ENCODE data around the gene MOB2. TPM values are rescaled to one million over a fixed set of nuclear protein-coding genes. Genes with fewer than 3 reads are reported as not detected.
"Not testable (repeated sequence)": the region's sequence is repeated elsewhere in the genome, so short reads cannot be mapped to it uniquely, and the experiment has no call there.

Gene MOB2
- total RNA-seq, 2 donors from 2014 or later, result 30.7 to 31.0 TPM

DNA sequence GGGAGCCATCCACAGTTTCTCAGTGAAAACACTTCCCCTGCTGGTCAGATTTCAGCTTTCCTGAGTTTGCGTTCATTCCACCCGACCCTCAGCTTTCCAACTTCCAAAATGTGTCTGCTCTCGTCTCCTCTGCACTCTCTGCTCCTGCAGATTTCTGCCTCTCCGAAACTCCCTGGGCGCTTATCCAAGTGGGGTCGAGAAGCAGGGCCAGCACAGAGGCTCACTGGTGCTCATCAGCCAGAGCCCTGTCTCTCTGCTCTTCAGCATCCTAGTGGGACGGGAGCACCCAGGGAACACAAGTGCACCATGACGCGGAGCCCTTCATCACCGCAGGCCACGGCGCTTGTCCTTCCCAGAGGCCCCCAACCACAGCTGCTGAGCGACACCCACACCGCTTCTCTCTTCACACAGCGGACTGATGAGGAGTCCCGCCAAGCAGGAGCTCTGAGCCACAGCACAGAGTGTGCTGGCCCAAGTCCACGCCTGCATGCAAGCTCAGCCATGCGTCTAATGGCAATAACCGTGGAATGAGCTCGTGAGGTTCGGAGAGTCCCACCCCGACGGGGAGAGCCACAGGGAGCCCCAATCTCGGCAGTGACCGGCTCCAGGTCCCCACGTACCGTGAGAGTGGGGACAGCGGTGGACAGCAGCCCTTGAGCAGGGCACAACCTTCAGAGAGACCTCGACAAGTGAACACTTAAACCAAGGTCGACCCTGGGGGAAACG lies 27.9 kb upstream of the MOB2 start:
- no peak for DNase-seq

DNA sequence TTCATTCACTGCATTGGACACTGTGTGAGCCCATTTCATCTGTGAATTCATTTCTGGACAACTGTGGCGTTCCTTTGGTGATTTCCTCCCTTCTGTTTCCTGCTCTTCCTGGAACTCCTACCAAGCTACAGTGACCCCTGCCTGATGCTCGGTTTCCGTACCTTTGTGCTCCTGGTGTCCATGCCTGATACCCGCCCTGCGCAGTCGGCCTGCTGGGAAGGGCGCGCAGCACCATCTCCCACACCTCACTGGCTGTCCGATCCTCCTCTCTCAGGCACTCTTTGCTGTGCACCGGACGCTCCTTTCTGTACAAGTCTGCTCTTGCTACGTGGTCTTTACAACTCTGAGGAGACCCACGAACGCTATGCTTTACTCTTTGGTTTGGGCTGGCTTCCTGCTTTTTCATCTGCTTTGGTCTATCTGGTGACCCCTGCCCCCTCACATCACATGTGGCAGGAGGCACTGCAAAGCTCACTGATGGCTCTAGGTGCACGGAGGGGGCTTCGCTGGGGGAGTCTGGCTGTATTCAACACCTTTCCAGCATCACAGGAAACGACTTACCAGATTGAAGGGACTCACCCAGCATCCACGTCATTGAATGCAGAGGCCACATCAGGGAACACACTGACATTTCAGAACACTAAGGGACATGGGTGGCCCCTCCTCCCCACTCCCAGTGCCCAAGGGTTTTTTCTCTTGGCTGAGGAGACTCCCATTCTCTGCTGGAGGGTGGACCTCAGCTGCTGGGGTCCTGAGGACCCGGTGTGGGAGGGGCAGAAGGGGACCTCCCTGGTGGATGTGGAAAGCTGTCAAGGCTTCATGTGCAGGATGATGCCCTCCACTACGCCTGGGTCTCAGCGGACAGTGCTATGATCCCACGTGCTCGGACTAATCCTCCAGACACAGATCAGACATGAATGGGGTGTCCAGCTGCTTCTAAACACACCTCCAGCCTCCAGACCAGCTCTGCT lies 27.0 kb upstream of the MOB2 start:
- Mint-ChIP-seq H3K27me3 (ENCODE audit: low read depth) (no peaks in the 10 kb centered on the region), H3K9me3 (no peaks in the 10 kb centered on the region), H3K4me1 (ENCODE audit: low read depth) (peaks cover 29% of the 10 kb centered on the region), H3K4me3 (no peak overlapping the region), H3K36me3 (ENCODE audit: insufficient read depth in 2 of 2) (no peaks in the 10 kb centered on the region), H3K27ac (no peak overlapping the region)
- ATAC-seq (replicated peaks in 1 of 2) (no peak), DNase-seq (no peak)

More for the DNA sequence above, 27.9 kb upstream of the MOB2 start:
- no peak for ATAC-seq (replicated peaks in 1 of 2)
- H3K4me3 Mint-ChIP-seq, result no peak overlapping the region
- H3K36me3 Mint-ChIP-seq (ENCODE audit: insufficient read depth in 2 of 2), result no peaks in the 10 kb centered on the region
- no peaks in the 10 kb centered on the region for H3K9me3 Mint-ChIP-seq
- no peaks in the 10 kb centered on the region for H3K27me3 Mint-ChIP-seq (ENCODE audit: low read depth)
- H3K4me1 Mint-ChIP-seq (ENCODE audit: low read depth), result peaks cover 37% of the 10 kb centered on the region
- no peak overlapping the region for H3K27ac Mint-ChIP-seq

DNA sequence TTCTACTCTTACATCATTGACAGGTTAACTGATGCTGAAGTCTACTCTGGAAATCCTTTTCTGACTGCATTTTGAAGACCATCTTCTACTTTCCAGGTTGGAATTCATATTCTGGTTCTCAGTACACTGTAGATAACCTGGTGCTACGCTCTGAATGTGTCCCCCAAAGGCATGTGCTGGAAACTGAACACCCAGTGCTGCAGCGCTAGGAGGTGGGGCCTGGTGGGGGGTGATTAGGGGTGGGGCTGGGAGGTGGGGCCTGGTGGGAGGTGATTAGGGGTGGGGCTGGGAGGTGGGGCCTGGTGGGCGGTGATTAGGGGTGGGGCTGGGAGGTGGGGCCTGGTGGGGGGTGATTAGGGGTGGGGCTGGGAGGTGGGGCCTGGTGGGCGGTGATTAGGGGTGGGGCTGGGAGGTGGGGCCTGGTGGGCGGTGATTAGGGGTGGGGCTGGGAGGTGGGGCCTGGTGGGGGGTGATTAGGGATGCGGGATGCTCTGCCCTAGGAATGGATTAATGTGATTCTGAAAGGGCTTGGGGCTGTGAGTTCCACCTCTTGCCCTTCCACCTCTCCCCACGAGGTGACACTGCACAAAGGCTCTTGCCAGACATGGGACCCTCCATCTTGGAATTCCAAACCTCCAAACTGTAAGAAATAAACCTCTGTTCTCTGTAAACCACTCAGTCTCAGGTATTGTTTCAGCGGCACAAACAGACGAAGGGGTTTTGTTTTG lies 26.1 kb upstream of the MOB2 start:
- H3K27ac Mint-ChIP-seq; ATAC-seq (replicated peaks in 1 of 2); H3K27me3 Mint-ChIP-seq (ENCODE audit: low read depth); H3K4me3 Mint-ChIP-seq; H3K36me3 Mint-ChIP-seq (ENCODE audit: insufficient read depth in 2 of 2); H3K9me3 Mint-ChIP-seq; DNase-seq: not testable (repeated sequence)
- H3K4me1 Mint-ChIP-seq (ENCODE audit: low read depth), result peaks cover 26% of the 10 kb centered on the region

DNA sequence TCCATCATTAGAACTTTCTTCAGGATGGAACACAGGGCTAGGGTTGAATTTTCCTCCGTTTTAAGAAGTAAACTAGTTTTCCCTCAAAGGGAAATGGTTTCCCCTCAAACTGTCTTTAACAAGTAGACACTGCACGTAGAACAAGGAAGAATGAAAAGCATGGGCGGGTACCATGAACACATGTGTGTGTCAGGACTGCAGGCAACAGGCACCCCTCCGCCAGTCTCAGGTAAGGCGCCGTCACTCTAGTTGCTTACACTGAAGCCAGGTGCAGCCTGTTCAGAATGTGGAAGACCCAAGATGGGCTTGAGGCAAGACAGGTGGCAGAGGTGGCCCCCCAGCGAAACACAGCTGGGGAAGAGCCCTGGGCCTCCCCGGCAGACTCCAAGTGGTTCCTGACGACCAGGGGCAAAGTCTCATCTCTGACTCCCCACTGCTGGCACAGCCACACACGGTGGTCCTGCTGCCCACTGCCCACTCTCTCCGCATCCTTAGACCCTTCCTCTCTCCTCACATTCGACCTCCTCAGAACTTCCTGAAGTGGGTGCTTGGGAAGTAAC lies 25.4 kb upstream of the MOB2 start:
- H3K27ac Mint-ChIP-seq, result no peak overlapping the region
- H3K4me1 Mint-ChIP-seq (ENCODE audit: low read depth), result peaks cover 20% of the 10 kb centered on the region
- H3K36me3 Mint-ChIP-seq (ENCODE audit: insufficient read depth in 2 of 2), result no peaks in the 10 kb centered on the region
- ATAC-seq (replicated peaks in 1 of 2) (no peak), DNase-seq (no peak)
- H3K27me3 Mint-ChIP-seq (ENCODE audit: low read depth), result no peaks in the 10 kb centered on the region
- no peaks in the 10 kb centered on the region for H3K9me3 Mint-ChIP-seq
- H3K4me3 Mint-ChIP-seq, result no peak overlapping the region

GRCh38 chr11:1510928-1511327 lies 24.3 kb upstream of the MOB2 start:
- no peaks in the 10 kb centered on the region for H3K36me3 Mint-ChIP-seq (ENCODE audit: insufficient read depth in 2 of 2)
- H3K4me3 Mint-ChIP-seq, result no peak overlapping the region
- no peaks in the 10 kb centered on the region for H3K9me3 Mint-ChIP-seq
- no peak overlapping the region for H3K27ac Mint-ChIP-seq
- DNase-seq (no peak), ATAC-seq (replicated peaks in 1 of 2) (no peak)
- H3K27me3 Mint-ChIP-seq (ENCODE audit: low read depth), result no peaks in the 10 kb centered on the region
- peaks cover 10% of the 10 kb centered on the region for H3K4me1 Mint-ChIP-seq (ENCODE audit: low read depth)

GRCh38 chr11:1510351-1510750 lies 23.8 kb upstream of the MOB2 start:
- H3K4me3 Mint-ChIP-seq; H3K4me1 Mint-ChIP-seq (ENCODE audit: low read depth); H3K27me3 Mint-ChIP-seq (ENCODE audit: low read depth); H3K9me3 Mint-ChIP-seq; ATAC-seq (replicated peaks in 1 of 2); H3K36me3 Mint-ChIP-seq (ENCODE audit: insufficient read depth in 2 of 2); DNase-seq; H3K27ac Mint-ChIP-seq: not testable (repeated sequence)

GRCh38 chr11:1509626-1510255 lies 23.2 kb upstream of the MOB2 start:
- Mint-ChIP-seq H3K36me3 (ENCODE audit: insufficient read depth in 2 of 2) (no peaks in the 10 kb centered on the region), H3K4me3 (no peak overlapping the region), H3K27me3 (ENCODE audit: low read depth) (no peaks in the 10 kb centered on the region), H3K4me1 (ENCODE audit: low read depth) (peaks cover 8% of the 10 kb centered on the region), H3K27ac (no peak overlapping the region), H3K9me3 (no peaks in the 10 kb centered on the region)
- DNase-seq, result no peak
- ATAC-seq (replicated peaks in 1 of 2), result no peak

GRCh38 chr11:1508986-1509385 lies 22.4 kb upstream of the MOB2 start:
- Mint-ChIP-seq H3K36me3 (ENCODE audit: insufficient read depth in 2 of 2) (no peaks in the 10 kb centered on the region), H3K27ac (no peak overlapping the region), H3K4me1 (ENCODE audit: low read depth) (peaks cover 8% of the 10 kb centered on the region), H3K9me3 (no peaks in the 10 kb centered on the region), H3K27me3 (ENCODE audit: low read depth) (no peaks in the 10 kb centered on the region), H3K4me3 (no peak overlapping the region)
- ATAC-seq (replicated peaks in 1 of 2), result no peak
- no peak for DNase-seq

DNA sequence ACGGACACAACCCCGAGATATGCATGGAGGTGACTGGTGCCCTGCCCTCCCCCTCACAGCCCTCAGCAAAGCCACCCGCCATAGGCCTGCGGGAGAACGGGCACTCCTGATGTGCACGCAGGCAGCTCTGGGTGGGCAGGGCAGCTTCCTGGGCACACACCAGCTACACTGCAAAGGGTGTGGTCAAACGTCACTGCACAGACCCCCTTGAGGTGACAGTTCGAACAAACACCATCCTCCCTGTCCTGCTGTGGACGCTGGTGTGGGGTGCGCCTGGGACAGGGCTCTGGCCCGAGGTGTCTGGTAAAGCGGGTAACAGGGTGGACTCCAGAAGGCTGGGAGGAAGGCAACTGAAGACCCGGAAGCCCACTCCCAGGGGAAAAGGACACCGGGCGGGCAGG lies 21.9 kb upstream of the MOB2 start:
- no peaks in the 10 kb centered on the region for H3K27me3 Mint-ChIP-seq (ENCODE audit: low read depth)
- H3K4me3 Mint-ChIP-seq, result no peak overlapping the region
- no peak overlapping the region for H3K27ac Mint-ChIP-seq
- H3K9me3 Mint-ChIP-seq, result no peaks in the 10 kb centered on the region
- H3K4me1 Mint-ChIP-seq (ENCODE audit: low read depth), result peaks cover 5% of the 10 kb centered on the region
- no peaks in the 10 kb centered on the region for H3K36me3 Mint-ChIP-seq (ENCODE audit: insufficient read depth in 2 of 2)
- DNase-seq (no peak), ATAC-seq (replicated peaks in 1 of 2) (no peak)

GRCh38 chr11:1507381-1508140 lies 21.0 kb upstream of the MOB2 start:
- H3K36me3 Mint-ChIP-seq (ENCODE audit: insufficient read depth in 2 of 2), result no peaks in the 10 kb centered on the region
- no peaks in the 10 kb centered on the region for H3K27me3 Mint-ChIP-seq (ENCODE audit: low read depth)
- ATAC-seq (replicated peaks in 1 of 2) (no peak), DNase-seq (no peak)
- H3K27ac Mint-ChIP-seq, result no peak overlapping the region
- H3K9me3 Mint-ChIP-seq, result no peaks in the 10 kb centered on the region
- H3K4me3 Mint-ChIP-seq, result no peak overlapping the region
- H3K4me1 Mint-ChIP-seq (ENCODE audit: low read depth), result no peaks in the 10 kb centered on the region

DNA sequence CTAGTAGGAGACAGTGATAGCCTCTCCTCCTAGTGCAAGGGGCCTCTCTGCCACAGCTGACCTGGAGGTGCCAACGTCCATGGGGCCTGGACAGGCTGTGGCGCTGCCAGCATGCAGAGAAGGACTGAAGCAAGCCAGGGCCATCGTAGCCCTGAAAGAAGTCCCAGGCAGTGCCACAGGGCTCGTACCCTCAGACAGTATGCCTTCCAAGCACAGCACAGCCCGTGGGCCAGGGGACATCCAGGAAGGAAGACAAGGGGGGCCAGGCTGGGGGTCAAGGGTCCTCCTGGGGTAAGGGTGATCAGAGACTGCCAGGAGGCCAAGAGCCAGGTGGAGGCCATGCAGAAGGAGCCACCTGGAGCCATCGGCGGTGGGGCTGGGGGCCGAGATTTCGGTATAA lies 20.4 kb upstream of the MOB2 start:
- H3K9me3 Mint-ChIP-seq, result no peaks in the 10 kb centered on the region
- ATAC-seq (replicated peaks in 1 of 2) (no peak), DNase-seq (no peak)
- no peaks in the 10 kb centered on the region for H3K36me3 Mint-ChIP-seq (ENCODE audit: insufficient read depth in 2 of 2)
- H3K4me3 Mint-ChIP-seq, result no peak overlapping the region
- no peaks in the 10 kb centered on the region for H3K4me1 Mint-ChIP-seq (ENCODE audit: low read depth)
- H3K27ac Mint-ChIP-seq, result no peak overlapping the region
- no peaks in the 10 kb centered on the region for H3K27me3 Mint-ChIP-seq (ENCODE audit: low read depth)

GRCh38 chr11:1505480-1505879 lies 18.9 kb upstream of the MOB2 start:
- H3K4me1 Mint-ChIP-seq (ENCODE audit: low read depth), result peaks cover 6% of the 10 kb centered on the region
- H3K27ac Mint-ChIP-seq, result no peak overlapping the region
- no peaks in the 10 kb centered on the region for H3K9me3 Mint-ChIP-seq
- no peaks in the 10 kb centered on the region for H3K27me3 Mint-ChIP-seq (ENCODE audit: low read depth)
- ATAC-seq (replicated peaks in 1 of 2) (no peak), DNase-seq (no peak)
- H3K36me3 Mint-ChIP-seq (ENCODE audit: insufficient read depth in 2 of 2), result peaks cover 0 to 2% of the 10 kb centered on the region in 2 donors
- H3K4me3 Mint-ChIP-seq, result no peak overlapping the region
